CD4-positive, alpha-beta T cell (primary cell): ENCODE measurements around the gene ANKS3. TPM values are rescaled to one million over a fixed set of nuclear protein-coding genes. Genes with fewer than 3 reads are reported as not detected.

Experiments used
- ATAC-seq: fragments of 200-7000 bp; cut with Tn5 transposase; one replicate; pipeline ENCODE4 v1.10.0; 2022; ENCODE audit warnings: mild to moderate bottlenecking; ENCODE audit not compliant: poor library complexity
- CTCF ChIA-PET: fragments of 350-600 bp; sonication (Branson Sonifier 250); formaldehyde crosslinking; loops from one replicate; lab custom pipeline; 2021; ENCODE audit warnings: antibody characterized with exemption, inconsistent platforms; lab: Charles Lee
- POLR2A ChIA-PET: fragments of 350-600 bp; sonication (Branson Sonifier 250); formaldehyde crosslinking; loops from one replicate; lab custom pipeline; 2021; ENCODE audit warnings: antibody characterized with exemption, inconsistent platforms; lab: Charles Lee
- DNase-seq, 14 experiments: peaks; one replicate each; pipeline ENCODE4 v3.0.0-alpha.2; 2013 to 2020; ENCODE audit warnings: mixed read lengths in 2 of 14
- H3K27ac ChIP-seq, 2 donors: one replicate each; pipeline versions ENCODE4 v1.5.1 to v1.7.0; 2013; ENCODE audit warnings: low read length in 2 of 2, low read depth in 1 of 2, mild to moderate bottlenecking in 1 of 2
- H3K27me3 ChIP-seq, 2 experiments: 1 replicate in 1 of 2; 2 replicates in 1 of 2; pipeline versions ENCODE4 v1.6.1 to v1.7.0; 2013; ENCODE audit warnings: low read length in 2 of 2, control low read depth in 1 of 2, mild to moderate bottlenecking in 1 of 2, moderate library complexity in 1 of 2; ENCODE audit not compliant: insufficient read depth in 2 of 2, control insufficient read depth in 1 of 2
- H3K36me3 ChIP-seq: one replicate; pipeline ENCODE4 v1.6.1; 2013; ENCODE audit warnings: low read length, control low read depth; ENCODE audit not compliant: insufficient read depth
- H3K4me1 ChIP-seq: one replicate; pipeline ENCODE4 v1.6.1; 2013; ENCODE audit warnings: low read length, control low read depth; ENCODE audit not compliant: insufficient read depth
- H3K4me3 ChIP-seq: one replicate; pipeline ENCODE4 v1.5.1; 2013; ENCODE audit warnings: mild to moderate bottlenecking, low read length, moderate library complexity
- H3K9me3 ChIP-seq, 2 experiments: 1 replicate in 1 of 2; 2 replicates in 1 of 2; pipeline versions ENCODE4 v1.6.1 to v1.7.0; 2013; ENCODE audit warnings: low read length in 2 of 2, mild to moderate bottlenecking in 2 of 2, control low read depth in 1 of 2, moderate library complexity in 1 of 2; ENCODE audit not compliant: control insufficient read depth in 1 of 2, insufficient read depth in 1 of 2
- H3K27ac Mint-ChIP-seq: one replicate; pipeline ENCODE4 v1.8.0; 2020; ENCODE audit warnings: mixed read lengths
- H3K27me3 Mint-ChIP-seq: one replicate; pipeline ENCODE4 v1.8.0; 2021; ENCODE audit warnings: mixed read lengths
- H3K36me3 Mint-ChIP-seq: one replicate; pipeline ENCODE4 v1.8.0; 2021; ENCODE audit warnings: low read depth, mixed read lengths
- H3K4me1 Mint-ChIP-seq: one replicate; pipeline ENCODE4 v1.8.0; 2021; ENCODE audit warnings: low read depth, mixed read lengths
- H3K4me3 Mint-ChIP-seq: one replicate; pipeline ENCODE4 v1.8.0; 2020; ENCODE audit warnings: mild to moderate bottlenecking, mixed read lengths
- H3K9me3 Mint-ChIP-seq: one replicate; pipeline ENCODE4 v1.8.0; 2020; ENCODE audit warnings: mixed read lengths
- intact Hi-C, 2 experiments: fragments of 100-400 bp; cut with DNase I in 1 of 2; cut with micrococcal nuclease in 1 of 2; formaldehyde crosslinking; loops; one replicate each; pipeline versions ENCODE4 v1.15.1 to v1.9.0; 2023 to 2025; cut with DNase I, micrococcal nuclease
- total RNA-seq, 174 experiments: library from RNA in 2 of 174; stranded (reverse) in 2 of 174; gene quantifications; one replicate each; pipeline ENCODE4 v1.2.3 and lab custom pipeline; 2021 to 2026
- TF ChIP-seq, protein P1 (sequence below): fragments of 200-600 bp; IDR thresholded peaks from one replicate; pipeline ENCODE4 v1.8.0; 2022; ENCODE audit warnings: antibody characterized with exemption, mild to moderate bottlenecking

Gene ANKS3
- total RNA-seq, 2 experiments from 2014 or later: 13.5 TPM

DNA sequence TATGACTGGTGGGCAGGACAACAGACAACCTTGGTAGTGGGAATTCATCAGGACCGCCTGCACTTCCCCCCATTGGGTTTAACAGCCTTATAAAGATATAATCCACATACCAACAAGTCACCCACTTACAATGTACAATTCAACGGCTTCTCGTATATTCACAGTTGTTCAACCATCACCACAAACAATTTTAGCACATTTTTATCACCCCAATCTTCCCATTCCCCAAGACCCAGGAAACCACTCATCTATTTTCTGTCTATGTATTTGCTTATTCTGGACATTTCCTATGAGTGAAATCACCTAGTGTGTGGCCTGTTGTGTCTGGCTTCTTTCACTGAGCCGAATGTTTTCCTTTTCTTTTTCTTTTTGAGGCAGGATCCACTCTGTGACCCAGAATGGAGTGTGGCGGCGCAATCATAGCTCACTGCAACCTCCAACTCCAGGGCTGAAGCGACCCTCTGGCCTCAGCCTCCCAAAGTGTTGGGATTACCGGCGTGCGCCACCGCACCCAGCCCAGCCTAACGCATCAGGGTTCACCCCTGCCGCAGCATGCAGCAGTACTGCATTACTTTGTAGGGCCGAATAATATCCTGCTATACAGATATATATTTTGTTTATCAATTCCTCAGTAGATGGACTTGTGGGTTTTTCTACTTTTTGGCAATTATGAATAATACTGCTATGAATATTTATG, 10.9 kb downstream of the ANKS3 start:
- Histone ChIP-seq H3K4me3 (no peak overlapping the region), H3K9me3 (no peaks in the 10 kb centered on the region), H3K36me3 (peaks cover 34% of the 10 kb centered on the region), H3K27me3 (no peaks in the 10 kb centered on the region), H3K4me1 (no peaks in the 10 kb centered on the region), H3K27ac (no peak overlapping the region)
- TF ChIP-seq, protein P1, sequence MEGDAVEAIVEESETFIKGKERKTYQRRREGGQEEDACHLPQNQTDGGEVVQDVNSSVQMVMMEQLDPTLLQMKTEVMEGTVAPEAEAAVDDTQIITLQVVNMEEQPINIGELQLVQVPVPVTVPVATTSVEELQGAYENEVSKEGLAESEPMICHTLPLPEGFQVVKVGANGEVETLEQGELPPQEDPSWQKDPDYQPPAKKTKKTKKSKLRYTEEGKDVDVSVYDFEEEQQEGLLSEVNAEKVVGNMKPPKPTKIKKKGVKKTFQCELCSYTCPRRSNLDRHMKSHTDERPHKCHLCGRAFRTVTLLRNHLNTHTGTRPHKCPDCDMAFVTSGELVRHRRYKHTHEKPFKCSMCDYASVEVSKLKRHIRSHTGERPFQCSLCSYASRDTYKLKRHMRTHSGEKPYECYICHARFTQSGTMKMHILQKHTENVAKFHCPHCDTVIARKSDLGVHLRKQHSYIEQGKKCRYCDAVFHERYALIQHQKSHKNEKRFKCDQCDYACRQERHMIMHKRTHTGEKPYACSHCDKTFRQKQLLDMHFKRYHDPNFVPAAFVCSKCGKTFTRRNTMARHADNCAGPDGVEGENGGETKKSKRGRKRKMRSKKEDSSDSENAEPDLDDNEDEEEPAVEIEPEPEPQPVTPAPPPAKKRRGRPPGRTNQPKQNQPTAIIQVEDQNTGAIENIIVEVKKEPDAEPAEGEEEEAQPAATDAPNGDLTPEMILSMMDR: no peak
- Mint-ChIP-seq H3K27me3 (no peaks in the 10 kb centered on the region), H3K4me3 (no peak overlapping the region), H3K27ac (no peak overlapping the region), H3K36me3 (peaks cover 48% of the 10 kb centered on the region), H3K4me1 (no peaks in the 10 kb centered on the region), H3K9me3 (no peaks in the 10 kb centered on the region)
- intact Hi-C loops: no loop called here
- ATAC-seq (no peak), DNase-seq (no peak)
- POLR2A ChIA-PET: no interaction called here
- CTCF ChIA-PET: no interaction called here

DNA sequence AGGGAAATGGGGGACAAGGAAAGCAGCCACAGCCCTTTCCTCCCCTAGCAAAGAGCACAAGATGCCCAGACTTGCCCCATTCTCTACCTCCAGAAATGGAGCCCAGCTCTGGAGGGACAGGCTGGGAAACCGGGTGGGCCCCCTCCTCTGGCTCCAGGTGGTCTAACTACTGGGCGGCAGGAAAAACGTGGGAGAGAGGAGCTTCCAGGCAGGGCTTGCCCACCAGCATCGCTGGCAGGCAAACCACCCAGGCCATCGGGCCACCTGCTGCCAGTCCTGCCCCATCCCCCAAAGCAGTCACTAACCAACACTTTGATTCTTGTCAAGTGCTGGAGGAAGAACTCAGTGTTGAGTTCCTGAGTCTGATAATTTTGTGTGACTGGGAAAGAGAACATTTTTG, 15.6 kb downstream of the ANKS3 start:
- intact Hi-C loops: no loop called here
- ChIA-PET POLR2A (no interaction called here), CTCF (no interaction called here)
- H3K4me3 Mint-ChIP-seq: no peak overlapping the region
- H3K4me1 ChIP-seq: no peaks in the 10 kb centered on the region
- H3K27ac ChIP-seq: no peak overlapping the region
- no peak for DNase-seq
- no peak overlapping the region for H3K27ac Mint-ChIP-seq
- TF ChIP-seq, protein P1: no peak
- no peaks in the 10 kb centered on the region for H3K9me3 ChIP-seq
- H3K4me1 Mint-ChIP-seq: no peaks in the 10 kb centered on the region
- H3K27me3 Mint-ChIP-seq: no peaks in the 10 kb centered on the region
- H3K36me3 Mint-ChIP-seq: peaks cover 37% of the 10 kb centered on the region
- H3K27me3 ChIP-seq: no peaks in the 10 kb centered on the region
- no peak for ATAC-seq
- no peak overlapping the region for H3K4me3 ChIP-seq
- peaks cover 13% of the 10 kb centered on the region for H3K36me3 ChIP-seq
- no peaks in the 10 kb centered on the region for H3K9me3 Mint-ChIP-seq

- Histone ChIP-seq H3K9me3 (no peaks in the 10 kb centered on the region), H3K27ac (no peak overlapping the region), H3K4me3 (no peak overlapping the region), H3K36me3 (peaks cover 10% of the 10 kb centered on the region), H3K4me1 (no peaks in the 10 kb centered on the region), H3K27me3 (no peaks in the 10 kb centered on the region)
- no peak overlapping the region for H3K27ac Mint-ChIP-seq
- ATAC-seq: no peak
- TF ChIP-seq, protein P1: no peak
- intact Hi-C loops: no loop called here
- no peak for DNase-seq
- no peaks in the 10 kb centered on the region for H3K9me3 Mint-ChIP-seq
- ChIA-PET CTCF (interaction anchor here (0.6 kb wide), 1 partner anchor 144 kb away, joined by 3 read pairs; no protein-coding TSS in a partner anchor), POLR2A (no interaction called here)
- H3K36me3 Mint-ChIP-seq: peaks cover 49% of the 10 kb centered on the region
- H3K27me3 Mint-ChIP-seq: no peaks in the 10 kb centered on the region
- peaks cover 4% of the 10 kb centered on the region for H3K4me1 Mint-ChIP-seq
- no peak overlapping the region for H3K4me3 Mint-ChIP-seq
Measured at GRCh38 chr16:4714996-4715395, 19.1 kb downstream of the ANKS3 start.
